HL-60 (cell line): ENCODE results near the gene RIMBP3C.
A peak's percentile ranks its signal among the peaks of the same experiment; 100 is the strongest.
"Not testable (repeated sequence)": the region's sequence is repeated elsewhere in the genome, so short reads cannot be mapped to it uniquely, and the experiment has no call there.

Source experiments
- DNase-seq, 2 experiments: peaks; one replicate each; pipeline ENCODE4 v3.0.0-alpha.2; 2010 to 2020; ENCODE audit warnings: low read depth in 1 of 2, low spot score in 1 of 2
- H3K27ac ChIP-seq: fragments of 250-450 bp; sonication (Bioruptor Pico); replicated peaks from 2 replicates; pipeline ENCODE4 v1.5.1; 2020; ENCODE audit warnings: mild to moderate bottlenecking, moderate library complexity
- H3K27me3 ChIP-seq: fragments of 250-450 bp; sonication (Bioruptor Pico); 2 replicates; pipeline ENCODE4 v1.5.1; 2021; ENCODE audit warnings: mild to moderate bottlenecking, moderate library complexity; ENCODE audit not compliant: insufficient read depth, poor library complexity, severe bottlenecking
- H3K4me3 ChIP-seq: replicated peaks from 2 replicates; pipeline ENCODE4 v1.5.1; 2011; ENCODE audit warnings: mild to moderate bottlenecking, control low read depth, low read length; ENCODE audit not compliant: insufficient read depth
- GABPA ChIP-seq: IDR thresholded peaks from 2 replicates; pipeline ENCODE4 v1.6.1; 2012; ENCODE audit warnings: low read depth
- POLR2AphosphoS5 ChIP-seq: IDR thresholded peaks from 2 replicates; pipeline ENCODE4 v1.6.1; 2012; ENCODE audit warnings: low read depth
- SPI1 ChIP-seq: IDR thresholded peaks from 2 replicates; pipeline ENCODE4 v1.6.1; 2012; ENCODE audit warnings: low read depth, mild to moderate bottlenecking, borderline replicate concordance
- TF ChIP-seq, protein P1 (sequence below): IDR thresholded peaks from one replicate; pipeline ENCODE4 v1.5.1; 2011; ENCODE audit warnings: low read length, control low read depth, inconsistent platforms; ENCODE audit not compliant: insufficient read depth
- TF ChIP-seq, protein P2 (sequence below): IDR thresholded peaks from 2 replicates; pipeline ENCODE4 v1.6.1; 2012; ENCODE audit warnings: low read depth; ENCODE audit not compliant: insufficient replicate concordance

RIMBP3C gene

DNA sequence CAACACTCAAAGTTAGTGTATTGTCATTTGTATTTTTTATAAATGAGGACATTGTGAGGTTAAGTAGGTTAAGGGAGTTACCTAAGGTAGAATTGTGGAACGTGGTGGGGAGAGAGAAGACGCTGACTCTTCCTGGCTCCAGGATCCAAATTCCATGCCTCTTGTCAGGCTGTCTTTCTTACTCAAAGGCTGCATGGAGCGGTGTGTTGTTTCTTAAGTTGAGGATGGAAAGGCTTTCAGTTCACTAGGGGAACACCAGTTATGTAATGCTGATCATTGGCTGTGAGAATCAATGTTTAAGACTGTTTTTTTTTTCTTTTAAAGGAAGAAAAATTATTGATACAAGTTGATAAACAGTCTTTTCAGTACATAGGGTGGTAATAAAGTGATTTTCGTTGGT is 19.1 kb upstream of the RIMBP3C start:
- Histone ChIP-seq H3K4me3 (no peak overlapping the region), H3K27me3 (no peaks in the 10 kb centered on the region), H3K27ac (peak overlapping the region; percentile 37; the same call in 1 of the 2 replicates)
- TF ChIP-seq GABPA (no peak), SPI1 (no peak), POLR2AphosphoS5 (no peak)
- TF ChIP-seq, protein P1, sequence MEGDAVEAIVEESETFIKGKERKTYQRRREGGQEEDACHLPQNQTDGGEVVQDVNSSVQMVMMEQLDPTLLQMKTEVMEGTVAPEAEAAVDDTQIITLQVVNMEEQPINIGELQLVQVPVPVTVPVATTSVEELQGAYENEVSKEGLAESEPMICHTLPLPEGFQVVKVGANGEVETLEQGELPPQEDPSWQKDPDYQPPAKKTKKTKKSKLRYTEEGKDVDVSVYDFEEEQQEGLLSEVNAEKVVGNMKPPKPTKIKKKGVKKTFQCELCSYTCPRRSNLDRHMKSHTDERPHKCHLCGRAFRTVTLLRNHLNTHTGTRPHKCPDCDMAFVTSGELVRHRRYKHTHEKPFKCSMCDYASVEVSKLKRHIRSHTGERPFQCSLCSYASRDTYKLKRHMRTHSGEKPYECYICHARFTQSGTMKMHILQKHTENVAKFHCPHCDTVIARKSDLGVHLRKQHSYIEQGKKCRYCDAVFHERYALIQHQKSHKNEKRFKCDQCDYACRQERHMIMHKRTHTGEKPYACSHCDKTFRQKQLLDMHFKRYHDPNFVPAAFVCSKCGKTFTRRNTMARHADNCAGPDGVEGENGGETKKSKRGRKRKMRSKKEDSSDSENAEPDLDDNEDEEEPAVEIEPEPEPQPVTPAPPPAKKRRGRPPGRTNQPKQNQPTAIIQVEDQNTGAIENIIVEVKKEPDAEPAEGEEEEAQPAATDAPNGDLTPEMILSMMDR = no peak
- TF ChIP-seq, protein P2, sequence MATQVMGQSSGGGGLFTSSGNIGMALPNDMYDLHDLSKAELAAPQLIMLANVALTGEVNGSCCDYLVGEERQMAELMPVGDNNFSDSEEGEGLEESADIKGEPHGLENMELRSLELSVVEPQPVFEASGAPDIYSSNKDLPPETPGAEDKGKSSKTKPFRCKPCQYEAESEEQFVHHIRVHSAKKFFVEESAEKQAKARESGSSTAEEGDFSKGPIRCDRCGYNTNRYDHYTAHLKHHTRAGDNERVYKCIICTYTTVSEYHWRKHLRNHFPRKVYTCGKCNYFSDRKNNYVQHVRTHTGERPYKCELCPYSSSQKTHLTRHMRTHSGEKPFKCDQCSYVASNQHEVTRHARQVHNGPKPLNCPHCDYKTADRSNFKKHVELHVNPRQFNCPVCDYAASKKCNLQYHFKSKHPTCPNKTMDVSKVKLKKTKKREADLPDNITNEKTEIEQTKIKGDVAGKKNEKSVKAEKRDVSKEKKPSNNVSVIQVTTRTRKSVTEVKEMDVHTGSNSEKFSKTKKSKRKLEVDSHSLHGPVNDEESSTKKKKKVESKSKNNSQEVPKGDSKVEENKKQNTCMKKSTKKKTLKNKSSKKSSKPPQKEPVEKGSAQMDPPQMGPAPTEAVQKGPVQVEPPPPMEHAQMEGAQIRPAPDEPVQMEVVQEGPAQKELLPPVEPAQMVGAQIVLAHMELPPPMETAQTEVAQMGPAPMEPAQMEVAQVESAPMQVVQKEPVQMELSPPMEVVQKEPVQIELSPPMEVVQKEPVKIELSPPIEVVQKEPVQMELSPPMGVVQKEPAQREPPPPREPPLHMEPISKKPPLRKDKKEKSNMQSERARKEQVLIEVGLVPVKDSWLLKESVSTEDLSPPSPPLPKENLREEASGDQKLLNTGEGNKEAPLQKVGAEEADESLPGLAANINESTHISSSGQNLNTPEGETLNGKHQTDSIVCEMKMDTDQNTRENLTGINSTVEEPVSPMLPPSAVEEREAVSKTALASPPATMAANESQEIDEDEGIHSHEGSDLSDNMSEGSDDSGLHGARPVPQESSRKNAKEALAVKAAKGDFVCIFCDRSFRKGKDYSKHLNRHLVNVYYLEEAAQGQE = no peak
- DNase-seq = no peak

DNA sequence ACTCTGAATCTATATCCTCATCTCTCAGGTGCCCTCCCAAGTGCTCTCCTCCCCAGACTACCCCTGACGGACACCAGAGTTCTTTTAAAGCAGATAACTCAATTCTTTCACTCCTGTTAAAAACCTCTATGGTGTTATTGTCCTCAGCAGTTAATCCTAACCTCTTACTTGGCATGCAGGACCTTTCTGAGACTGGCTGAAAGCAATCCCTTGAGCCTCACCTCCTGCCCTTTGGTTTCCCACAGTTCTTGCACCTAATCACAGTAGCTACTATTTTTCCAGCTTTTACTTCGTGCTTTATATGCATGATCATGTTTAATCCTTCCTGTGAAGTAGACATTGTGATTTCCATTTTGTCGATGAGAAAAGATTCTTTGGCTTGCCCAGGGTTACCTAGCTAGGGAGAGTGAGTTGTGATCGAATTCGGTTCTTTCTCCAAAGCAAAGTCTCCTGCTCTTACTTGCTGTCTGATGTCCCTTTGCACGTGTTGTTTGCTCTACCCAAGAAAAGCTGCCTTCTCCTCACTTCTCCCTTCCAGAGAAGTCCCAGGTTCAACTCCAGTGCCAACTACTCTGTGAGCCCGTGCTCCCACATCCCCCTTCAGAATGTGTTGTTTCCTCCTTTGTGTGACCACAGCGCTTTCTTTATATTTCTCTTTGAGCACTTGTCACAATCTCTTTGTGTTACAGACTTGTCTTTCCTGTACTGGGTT is 18.4 kb upstream of the RIMBP3C start:
- Histone ChIP-seq H3K27ac (peak overlapping the region; percentile 37), H3K4me3 (peak overlapping the region; percentile 59), H3K27me3 (no peaks in the 10 kb centered on the region)
- DNase-seq = peak; percentile 54 to 74
- no peak for TF ChIP-seq POLR2AphosphoS5
- TF ChIP-seq, protein P1 = no peak
- TF ChIP-seq GABPA = no peak
- TF ChIP-seq SPI1 = peak; percentile 37; the same call in 1 of the 2 replicates
- TF ChIP-seq, protein P2 = no peak

DNA sequence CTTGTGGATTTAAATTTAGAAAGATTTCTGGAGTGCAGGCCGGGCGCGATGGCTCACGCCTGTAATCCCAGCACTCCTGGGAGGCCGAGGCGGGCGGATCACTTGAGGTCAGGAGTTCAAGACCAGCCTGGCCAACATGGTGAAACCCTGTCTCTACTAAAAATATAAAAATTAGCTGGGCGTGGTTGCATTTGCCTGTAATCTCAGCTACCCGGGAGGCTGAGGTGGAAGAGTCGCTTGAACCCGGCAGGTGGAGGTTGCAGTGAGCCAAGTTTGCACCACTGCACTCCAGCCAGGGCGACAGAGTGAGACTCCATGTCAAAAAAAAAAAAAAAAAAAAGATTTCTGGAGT is 17.8 kb upstream of the RIMBP3C start:
- H3K27me3 ChIP-seq, DNase-seq: not testable (repeated sequence)
- 0 out of 2 replicates have a peak overlapping the region, but pooled peaks have one; percentile 93 for H3K27ac ChIP-seq
- H3K4me3 ChIP-seq = peak overlapping the region; percentile 59

DNA sequence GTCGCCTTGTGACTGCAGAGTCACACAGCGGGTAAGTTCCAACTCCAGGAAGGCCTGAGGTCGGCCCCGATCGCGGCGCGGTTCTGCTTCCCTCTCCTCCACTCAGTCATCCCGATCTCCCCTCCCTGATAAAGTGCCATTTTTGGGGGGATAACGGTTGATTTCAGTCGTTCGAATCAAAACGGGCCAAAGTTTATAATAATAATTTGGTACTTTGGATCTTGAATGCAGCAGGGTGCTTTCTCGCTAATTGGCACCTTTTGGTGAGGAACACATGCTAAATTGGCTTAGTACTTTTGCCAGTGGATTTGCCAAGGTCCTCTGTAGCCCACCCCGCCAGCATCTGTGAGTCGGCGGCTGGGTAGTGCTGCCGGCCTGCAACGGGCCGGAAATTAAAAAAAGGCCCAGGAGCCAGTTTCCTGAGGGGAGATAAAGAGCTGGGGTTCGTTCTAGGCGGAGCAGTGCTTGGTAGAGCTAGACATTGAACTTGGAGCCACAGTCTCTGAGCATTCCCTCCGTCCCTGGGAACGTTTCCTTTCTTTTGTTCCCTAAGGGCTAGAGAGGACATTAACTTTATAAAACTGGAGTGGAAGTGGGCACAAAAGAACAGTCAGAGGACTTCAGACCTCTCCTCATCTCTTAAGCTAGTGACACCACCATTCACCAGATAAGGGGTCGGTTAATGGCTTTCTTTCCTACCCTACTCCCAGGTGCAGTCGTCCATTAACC is 17.2 kb upstream of the RIMBP3C start:
- no peaks in the 10 kb centered on the region for H3K27me3 ChIP-seq
- peak in 1 of 2 experiments; percentile 29 for DNase-seq
- TF ChIP-seq GABPA (no peak), SPI1 (no peak), POLR2AphosphoS5 (no peak)
- TF ChIP-seq, protein P1 = no peak
- TF ChIP-seq, protein P2 = no peak
- peak overlapping the region; percentile 59 for H3K4me3 ChIP-seq
- peak overlapping the region; percentile 93 for H3K27ac ChIP-seq
